Stimulated activated naive CD8-positive, alpha-beta T cell treated with anti-CD3 and anti-CD28 coated beads, Interleukin-15, amount 100 ng/mL, for 72 hours (primary cell): ENCODE data around the gene FAM53A.
A peak's percentile ranks its signal among the peaks of the same experiment; 100 is the strongest.

Experiments used
- ATAC-seq: fragments of 150-1000 bp; cut with Tn5 transposase; 2 replicates; pipeline ENCODE4 v1.10.0; 2021; ENCODE audit warnings: mild to moderate bottlenecking, moderate library complexity
- DNase-seq, 2 donors: peaks; one replicate each; pipeline ENCODE4 v3.0.0; 2021 to 2022
- H3K27ac Mint-ChIP-seq, 2 donors: one replicate each; pipeline ENCODE4 v1.8.0; 2022; ENCODE audit warnings: mild to moderate bottlenecking in 2 of 2, mixed read lengths in 2 of 2, moderate library complexity in 2 of 2
- H3K27me3 Mint-ChIP-seq: one replicate; pipeline ENCODE4 v1.8.0; 2022; ENCODE audit warnings: mixed read lengths
- H3K4me1 Mint-ChIP-seq: one replicate; pipeline ENCODE4 v1.8.0; 2022; ENCODE audit warnings: mild to moderate bottlenecking, mixed read lengths
- H3K4me3 Mint-ChIP-seq, 2 donors: one replicate each; pipeline ENCODE4 v1.8.0; 2022; ENCODE audit warnings: mild to moderate bottlenecking in 2 of 2, mixed read lengths in 2 of 2, moderate library complexity in 1 of 2
- H3K9me3 Mint-ChIP-seq, 2 donors: one replicate each; pipeline ENCODE4 v1.8.0; 2022; ENCODE audit warnings: mixed read lengths in 2 of 2

Gene FAM53A, protein sequence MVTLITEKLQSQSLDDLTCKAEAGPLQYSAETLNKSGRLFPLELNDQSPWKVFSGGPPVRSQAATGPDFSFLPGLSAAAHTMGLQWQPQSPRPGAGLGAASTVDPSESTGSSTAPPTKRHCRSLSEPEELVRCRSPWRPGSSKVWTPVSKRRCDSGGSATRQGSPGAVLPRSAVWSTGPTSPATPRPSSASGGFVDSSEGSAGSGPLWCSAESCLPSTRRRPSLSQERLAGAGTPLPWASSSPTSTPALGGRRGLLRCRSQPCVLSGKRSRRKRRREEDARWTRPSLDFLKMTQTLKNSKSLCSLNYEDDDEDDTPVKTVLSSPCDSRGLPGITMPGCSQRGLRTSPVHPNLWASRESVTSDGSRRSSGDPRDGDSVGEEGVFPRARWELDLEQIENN

DNA sequence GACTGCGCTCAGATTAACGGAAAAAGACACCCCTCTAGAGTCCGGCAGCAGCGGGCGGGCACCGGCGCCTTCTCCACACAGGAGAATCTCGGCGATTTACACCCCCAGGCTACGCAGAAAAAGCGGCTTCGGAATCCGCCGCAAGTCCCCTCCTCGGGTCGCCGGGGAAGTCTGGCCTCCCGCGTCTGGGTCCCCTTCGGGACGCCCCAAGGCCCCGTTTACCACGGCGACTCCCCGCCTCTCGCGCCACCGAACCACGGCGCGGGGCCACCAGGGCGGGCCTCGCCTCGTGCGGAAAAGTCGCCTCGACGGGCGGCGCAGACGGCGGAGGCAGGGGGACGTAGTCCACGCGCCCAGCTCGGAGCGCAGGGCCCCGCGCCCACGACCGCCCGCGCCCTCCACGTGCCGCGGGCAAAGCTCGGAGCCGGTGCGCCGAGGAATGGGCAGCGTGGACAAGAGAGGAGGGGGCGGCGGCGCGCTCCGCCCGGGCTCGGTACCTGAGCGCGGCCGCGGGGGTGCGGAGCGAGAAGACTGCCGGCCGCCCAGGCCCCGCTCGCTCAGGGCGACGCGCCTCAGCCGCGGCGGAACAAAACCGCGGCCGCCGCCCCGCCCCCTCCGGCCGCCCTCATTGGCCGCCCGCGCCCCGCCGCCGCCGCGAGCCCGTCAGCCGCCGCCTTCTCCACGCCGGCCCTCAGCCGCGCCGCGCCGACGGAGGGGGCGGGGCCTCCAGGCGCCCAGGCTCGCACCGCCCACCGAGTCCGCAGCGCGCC is at the start of gene FAM53A:
Gene FAM53A, minus strand, starts transcription at position 578 of the 770 bp plus-strand sequence. CDS start 15,572 bp downstream, outside the sequence.
- peak; percentile 94 to 96 for DNase-seq
- Mint-ChIP-seq H3K27me3 (no peaks in the 10 kb centered on the region), H3K27ac (peak within 1 kb of the TSS; percentile 22 to 89), H3K4me1 (peaks cover 12% of the 10 kb centered on the region), H3K4me3 (peak within 1 kb of the TSS; percentile 81 to 86), H3K9me3 (no peaks in the 10 kb centered on the region)
- ATAC-seq = peak; percentile 91

DNA sequence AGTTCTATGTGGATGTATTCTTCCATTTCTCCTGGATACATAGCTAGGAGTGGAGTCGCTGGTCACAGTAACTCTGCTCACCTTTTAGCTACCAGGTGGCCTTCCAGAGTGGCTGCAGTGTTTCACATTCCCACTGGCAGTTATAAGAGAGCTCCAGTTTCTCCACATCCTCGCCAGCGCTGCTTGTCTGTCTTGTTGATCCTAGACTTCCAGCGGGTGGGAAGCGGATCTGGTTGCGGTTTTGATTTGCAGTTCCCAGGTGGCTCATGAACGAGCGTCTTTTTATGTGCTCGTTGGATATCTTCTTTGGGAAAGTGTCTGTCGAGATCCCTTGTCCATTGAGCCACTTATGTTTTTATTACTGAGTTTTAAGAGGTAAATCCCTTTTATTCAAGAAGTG is 48.8 kb upstream of the FAM53A start:
- ATAC-seq (no peak), DNase-seq (no peak)
- Mint-ChIP-seq H3K4me1 (peaks cover 33% of the 10 kb centered on the region), H3K9me3 (no peaks in the 10 kb centered on the region), H3K4me3 (no peak overlapping the region), H3K27me3 (no peaks in the 10 kb centered on the region), H3K27ac (peak overlapping the region in 1 of 2 donors; percentile 67)

DNA sequence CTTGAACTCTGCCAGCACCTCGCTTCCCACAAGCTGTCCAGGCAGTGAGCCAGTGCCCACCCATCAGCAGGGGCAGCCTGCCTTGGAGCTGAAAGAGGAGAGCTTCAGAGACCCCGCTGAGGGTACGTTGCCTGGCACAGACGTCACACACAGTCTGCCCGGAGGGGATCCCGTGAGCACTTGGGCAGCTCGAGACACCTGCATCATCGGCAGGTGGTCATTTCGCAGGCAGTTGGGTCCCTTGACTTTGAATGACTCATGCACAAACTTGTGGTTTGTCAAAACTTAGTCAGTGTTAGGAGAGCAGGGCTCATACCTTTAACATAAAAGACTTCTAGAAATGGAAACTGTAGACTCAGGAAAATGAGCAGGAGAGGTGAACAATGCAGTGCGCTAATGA is 47.1 kb upstream of the FAM53A start:
- DNase-seq (no peak), ATAC-seq (peak; percentile 49)
- peak overlapping the region in 1 of 2 donors; percentile 27 for H3K27ac Mint-ChIP-seq
- no peaks in the 10 kb centered on the region for H3K9me3 Mint-ChIP-seq
- no peak overlapping the region for H3K4me3 Mint-ChIP-seq
- peaks cover 49% of the 10 kb centered on the region for H3K4me1 Mint-ChIP-seq
- H3K27me3 Mint-ChIP-seq = no peaks in the 10 kb centered on the region

DNA sequence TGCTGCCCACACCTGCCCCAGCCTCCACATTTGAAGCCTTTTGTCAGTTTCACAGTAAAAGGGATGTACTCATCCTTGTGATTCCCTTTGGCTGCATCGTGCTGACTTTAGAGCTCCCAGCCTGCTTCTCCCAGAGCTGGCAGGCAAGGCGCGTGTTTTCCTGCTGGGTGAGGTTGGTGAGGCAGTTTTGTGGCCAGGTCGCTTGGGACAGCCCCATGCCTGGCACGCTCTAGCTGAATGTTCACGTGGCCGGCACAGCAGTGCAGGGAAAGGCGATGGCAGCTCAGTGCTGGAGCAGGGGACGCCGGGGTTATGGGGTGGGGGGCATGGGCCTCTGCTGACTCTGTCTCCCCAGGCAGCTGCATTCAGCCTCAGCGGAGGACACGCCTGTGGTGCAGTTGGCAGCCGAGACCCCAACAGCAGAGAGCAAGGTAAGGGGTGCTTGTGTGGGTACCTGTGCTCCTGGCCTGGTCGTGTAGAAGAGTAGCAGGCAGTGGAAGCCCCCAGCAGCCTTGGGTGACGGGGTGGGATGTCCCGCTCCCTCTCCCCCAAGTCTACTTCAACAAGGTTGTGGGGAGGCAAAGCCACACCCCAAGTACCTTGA is 46.5 kb upstream of the FAM53A start:
- Mint-ChIP-seq H3K27me3 (no peaks in the 10 kb centered on the region), H3K4me3 (no peak overlapping the region), H3K4me1 (peaks cover 53% of the 10 kb centered on the region), H3K9me3 (no peaks in the 10 kb centered on the region), H3K27ac (no peak overlapping the region)
- DNase-seq (no peak), ATAC-seq (no peak)

DNA sequence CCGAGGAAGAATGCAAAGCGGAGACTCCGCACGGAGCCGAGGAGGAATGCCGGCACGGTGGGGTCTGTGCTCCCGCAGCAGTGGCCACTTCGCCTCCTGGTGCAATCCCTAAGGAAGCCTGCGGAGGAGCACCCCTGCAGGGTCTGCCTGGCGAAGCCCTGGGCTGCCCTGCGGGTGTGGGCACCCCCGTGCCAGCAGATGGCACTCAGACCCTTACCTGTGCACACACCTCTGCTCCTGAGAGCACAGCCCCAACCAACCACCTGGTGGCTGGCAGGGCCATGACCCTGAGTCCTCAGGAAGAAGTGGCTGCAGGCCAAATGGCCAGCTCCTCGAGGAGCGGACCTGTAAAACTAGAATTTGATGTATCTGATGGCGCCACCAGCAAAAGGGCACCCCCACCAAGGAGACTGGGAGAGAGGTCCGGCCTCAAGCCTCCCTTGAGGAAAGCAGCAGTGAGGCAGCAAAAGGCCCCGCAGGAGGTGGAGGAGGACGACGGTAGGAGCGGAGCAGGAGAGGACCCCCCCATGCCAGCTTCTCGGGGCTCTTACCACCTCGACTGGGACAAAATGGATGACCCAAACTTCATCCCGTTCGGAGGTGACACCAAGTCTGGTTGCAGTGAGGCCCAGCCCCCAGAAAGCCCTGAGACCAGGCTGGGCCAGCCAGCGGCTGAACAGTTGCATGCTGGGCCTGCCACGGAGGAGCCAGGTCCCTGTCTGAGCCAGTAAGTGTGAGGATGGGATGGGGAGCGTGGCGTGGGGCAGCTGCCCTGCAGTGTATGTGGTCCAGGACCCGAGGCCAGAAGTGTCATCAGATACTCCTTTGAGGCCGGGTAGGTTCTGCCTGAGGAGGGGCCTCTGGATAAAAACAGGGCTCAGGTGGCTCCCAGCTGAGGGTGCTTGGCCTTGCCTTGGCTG is 44.2 kb upstream of the FAM53A start:
- Mint-ChIP-seq H3K4me1 (peaks cover 75% of the 10 kb centered on the region), H3K27ac (peak overlapping the region in 1 of 2 donors; percentile 89), H3K27me3 (no peaks in the 10 kb centered on the region), H3K4me3 (peak overlapping the region in 1 of 2 donors; percentile 41), H3K9me3 (no peaks in the 10 kb centered on the region)
- no peak for DNase-seq
- ATAC-seq = no peak

DNA sequence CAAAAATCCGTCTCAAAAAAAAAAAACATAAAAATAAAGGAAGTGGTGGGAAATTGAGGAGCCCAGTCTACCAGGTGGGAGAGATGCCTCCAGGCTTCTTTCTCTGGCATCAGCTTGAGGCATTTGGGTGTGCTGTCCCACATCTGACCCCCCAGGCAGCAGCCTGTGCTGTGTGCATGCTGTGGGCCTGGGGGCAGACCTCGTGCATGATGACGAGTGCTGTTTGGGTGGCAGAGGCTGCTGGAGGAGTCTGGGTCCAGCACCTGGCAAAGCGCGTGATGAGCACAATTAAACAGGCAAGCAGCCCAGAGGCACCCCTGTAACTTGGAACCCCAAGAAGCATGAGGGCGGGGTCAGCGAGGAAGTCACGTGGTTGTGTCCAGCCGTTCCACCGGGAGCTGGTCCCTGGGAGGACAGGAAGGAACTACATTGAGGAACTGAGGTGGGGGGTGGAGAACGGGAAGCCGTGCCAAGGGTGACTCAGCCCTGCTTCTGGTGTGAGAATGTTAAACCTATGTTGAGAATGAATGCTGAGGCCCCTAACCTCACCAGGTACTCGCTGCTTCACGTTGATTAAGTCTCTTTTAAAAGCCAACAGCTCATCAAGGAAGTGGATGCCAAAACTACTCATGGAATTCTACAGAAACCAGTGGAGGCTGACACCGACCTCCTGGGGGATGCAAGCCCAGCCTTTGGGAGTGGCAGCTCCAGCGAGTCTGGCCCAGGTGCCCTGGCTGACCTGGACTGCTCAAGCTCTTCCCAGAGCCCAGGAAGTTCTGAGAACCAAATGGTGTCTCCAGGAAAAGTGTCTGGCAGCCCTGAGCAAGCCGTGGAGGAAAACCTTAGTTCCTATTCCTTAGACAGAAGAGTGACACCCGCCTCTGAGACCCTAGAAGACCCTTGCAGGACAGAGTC is 43.3 kb upstream of the FAM53A start:
- Mint-ChIP-seq H3K4me1 (peaks cover 84% of the 10 kb centered on the region), H3K27me3 (no peaks in the 10 kb centered on the region), H3K9me3 (no peaks in the 10 kb centered on the region), H3K4me3 (peak overlapping the region in 1 of 2 donors; percentile 35), H3K27ac (peak overlapping the region in 1 of 2 donors; percentile 63)
- DNase-seq (no peak), ATAC-seq (no peak)

DNA sequence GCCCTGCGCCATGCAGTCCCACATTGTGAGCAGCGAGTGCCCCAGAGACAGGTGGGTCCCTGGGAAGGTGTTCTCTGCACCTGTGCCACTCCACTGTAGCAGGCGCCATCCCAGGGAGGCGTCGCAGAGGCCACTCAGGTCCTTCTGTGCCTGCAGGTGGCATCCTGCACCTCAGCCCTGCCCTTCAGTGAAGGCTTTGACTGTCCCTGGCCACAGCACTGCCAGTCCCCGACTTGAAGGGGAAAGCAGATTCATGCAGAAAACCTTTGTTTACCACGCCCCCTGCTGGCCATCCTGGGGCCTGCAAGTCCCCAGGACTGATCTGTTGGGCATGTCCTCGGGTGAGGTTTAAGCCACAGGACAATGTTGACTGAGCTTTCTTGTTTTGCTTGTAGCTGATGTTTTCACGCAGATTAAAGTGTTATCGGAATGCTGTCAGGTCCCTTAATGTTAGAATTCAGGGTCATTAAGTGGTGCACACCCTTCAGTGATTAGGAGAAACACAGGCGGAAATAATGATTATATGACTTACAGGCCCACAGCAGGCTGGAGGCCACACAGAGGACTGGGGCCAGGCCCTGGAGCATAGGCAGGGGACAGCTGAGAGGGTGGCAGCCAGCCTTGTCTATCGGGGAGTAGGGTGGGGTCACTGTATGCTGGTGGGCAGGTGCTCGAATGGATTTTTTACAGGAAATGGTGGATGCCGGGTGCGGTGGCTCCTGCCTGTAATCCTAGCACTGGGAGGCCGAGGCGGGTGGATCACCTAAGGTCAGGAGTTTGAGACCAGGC is 42.2 kb upstream of the FAM53A start:
- peak; percentile 43 for ATAC-seq
- H3K4me1 Mint-ChIP-seq = peaks cover 90% of the 10 kb centered on the region
- no peaks in the 10 kb centered on the region for H3K27me3 Mint-ChIP-seq
- peak; percentile 83 to 84 for DNase-seq
- peak overlapping the region; percentile 82 to 96 for H3K27ac Mint-ChIP-seq
- H3K4me3 Mint-ChIP-seq = peak overlapping the region; percentile 29 to 44
- H3K9me3 Mint-ChIP-seq = no peaks in the 10 kb centered on the region

DNA sequence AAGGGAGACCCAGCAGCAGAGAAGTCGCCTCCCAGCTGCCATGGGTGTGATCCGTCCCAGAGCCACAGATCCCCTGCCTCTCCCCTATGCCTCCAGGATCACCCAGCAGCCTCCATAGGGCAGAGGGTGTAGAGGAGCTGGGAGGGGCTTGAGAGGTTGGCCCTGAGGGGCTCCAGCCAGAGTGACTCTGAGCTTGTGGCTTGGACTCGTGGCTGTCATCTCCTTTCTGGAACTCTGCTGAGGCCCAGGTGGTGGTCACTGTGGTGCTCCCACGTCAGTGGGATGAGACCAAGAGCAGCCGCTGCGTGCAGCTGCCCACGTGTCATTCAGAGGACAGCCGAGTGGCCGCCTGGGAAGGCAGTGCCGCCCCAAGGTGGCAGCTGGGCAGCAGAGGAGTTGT is 41.4 kb upstream of the FAM53A start:
- ATAC-seq = no peak
- DNase-seq = no peak
- H3K4me3 Mint-ChIP-seq = peak overlapping the region in 1 of 2 donors; percentile 9
- peaks cover 81% of the 10 kb centered on the region for H3K4me1 Mint-ChIP-seq
- H3K27ac Mint-ChIP-seq = peak overlapping the region; percentile 13 to 54
- H3K27me3 Mint-ChIP-seq = no peaks in the 10 kb centered on the region
- no peaks in the 10 kb centered on the region for H3K9me3 Mint-ChIP-seq

DNA sequence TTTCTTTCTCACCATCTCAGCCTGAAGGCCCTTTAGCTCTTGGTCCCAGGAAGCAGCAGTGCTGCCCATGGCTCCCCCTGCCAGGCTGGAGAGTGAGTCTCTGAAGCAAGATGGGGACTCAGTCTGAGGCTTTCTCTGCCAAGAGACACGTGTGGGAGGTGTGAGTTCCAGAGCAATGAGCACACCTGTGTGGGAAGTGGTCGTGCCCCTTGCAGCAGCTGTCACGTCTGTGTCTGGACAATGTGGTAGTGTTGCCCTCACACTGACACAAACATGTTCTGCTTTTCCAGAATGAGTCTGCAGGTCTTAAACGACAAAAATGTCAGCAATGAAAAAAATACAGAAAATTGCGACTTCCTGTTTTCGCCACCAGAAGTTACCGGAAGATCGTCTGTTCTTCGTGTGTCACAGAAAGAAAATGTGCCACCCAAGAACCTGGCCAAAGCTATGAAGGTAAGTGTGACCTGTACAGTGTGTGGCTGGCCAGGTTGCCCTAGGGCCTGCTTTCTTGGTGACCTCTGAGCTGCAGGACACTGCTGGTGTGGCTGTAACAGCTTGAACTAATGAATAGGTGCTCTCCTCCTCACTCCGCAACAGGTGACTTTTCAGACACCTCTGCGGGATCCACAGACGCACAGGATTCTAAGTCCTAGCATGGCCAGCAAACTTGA is 39.2 kb upstream of the FAM53A start:
- Mint-ChIP-seq H3K4me3 (peak overlapping the region; percentile 98 to 99), H3K27me3 (no peaks in the 10 kb centered on the region), H3K9me3 (no peaks in the 10 kb centered on the region), H3K27ac (peak overlapping the region; percentile 97 to 99), H3K4me1 (peaks cover 82% of the 10 kb centered on the region)
- peak; percentile 35 for ATAC-seq
- DNase-seq = peak; percentile 54 to 69

DNA sequence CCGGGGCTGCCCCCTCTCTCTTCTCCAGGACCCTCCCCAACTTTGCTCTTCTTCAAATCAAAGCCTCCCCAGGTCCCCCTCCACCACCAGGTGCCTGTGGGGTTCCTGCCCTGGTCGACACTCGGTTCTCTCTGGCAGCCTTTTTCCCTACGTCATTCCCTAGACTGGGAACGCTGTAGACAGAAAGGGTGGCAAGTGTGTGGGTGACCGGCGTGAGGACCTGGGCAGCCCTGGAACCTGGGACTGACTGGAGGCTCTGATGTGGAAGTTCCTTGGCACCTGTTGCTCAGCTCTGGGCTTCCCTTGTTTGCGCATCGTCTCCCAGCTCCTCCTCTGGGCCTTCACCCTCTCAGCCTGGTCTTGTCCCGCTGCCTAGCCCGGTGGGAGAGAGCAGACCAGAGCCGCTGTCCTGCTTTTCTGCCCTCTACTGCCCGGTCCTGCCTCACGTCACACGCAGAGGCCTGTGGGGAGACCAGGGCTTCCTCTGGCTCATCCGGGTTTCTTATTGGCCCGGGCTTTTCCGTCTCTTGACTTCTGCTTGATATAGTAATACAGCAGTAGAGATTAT is 38.5 kb upstream of the FAM53A start:
- H3K27me3 Mint-ChIP-seq = no peaks in the 10 kb centered on the region

DNA sequence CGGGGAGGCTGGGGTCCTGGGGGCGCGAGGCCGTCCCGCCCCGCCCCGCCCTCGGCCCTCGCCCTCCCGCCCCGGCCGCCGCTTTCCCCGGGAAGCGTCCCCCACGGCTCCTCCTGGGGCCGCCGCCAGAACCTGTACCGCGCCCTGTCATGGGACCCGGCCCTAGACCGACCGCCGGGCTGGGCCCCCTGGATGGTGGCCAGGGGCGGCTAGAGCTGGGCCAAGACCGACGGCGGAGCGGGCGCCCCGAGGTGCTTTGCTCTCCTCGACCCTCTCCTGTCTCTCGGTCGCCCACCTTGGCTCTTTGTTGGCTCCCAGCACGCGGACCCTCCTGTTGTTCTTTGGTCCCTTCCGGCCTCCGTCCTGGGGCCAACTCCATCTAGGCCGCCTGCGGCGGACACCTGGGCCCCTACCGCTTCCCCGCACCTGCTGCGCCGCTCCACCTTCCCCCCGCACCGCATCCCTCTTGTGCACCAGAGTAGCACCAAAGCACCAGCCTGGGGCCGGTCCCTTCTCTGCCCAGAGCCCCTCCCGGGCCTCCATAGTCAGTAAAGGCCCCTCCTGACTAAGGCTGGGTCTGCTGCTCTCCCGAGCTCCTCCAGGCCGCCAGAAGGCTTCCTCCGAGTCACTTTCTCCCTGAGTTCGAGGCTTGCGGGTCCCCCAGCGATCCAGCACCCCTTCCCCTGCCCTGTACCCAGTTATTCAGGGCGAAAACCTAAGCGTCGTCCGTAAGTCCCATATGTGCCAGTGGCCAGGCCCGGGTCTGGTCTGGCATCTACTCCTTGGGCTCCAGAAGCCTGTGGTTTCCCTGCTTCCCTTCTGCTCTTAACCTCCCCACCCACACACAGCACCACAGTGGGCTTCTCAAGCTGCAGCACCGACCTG is 37.8 kb upstream of the FAM53A start:
- peak; percentile 3 for ATAC-seq
- no peak for DNase-seq
- peaks cover 79% of the 10 kb centered on the region for H3K4me1 Mint-ChIP-seq
- peak overlapping the region; percentile 97 to 99 for H3K27ac Mint-ChIP-seq
- no peaks in the 10 kb centered on the region for H3K27me3 Mint-ChIP-seq
- peak overlapping the region; percentile 98 to 99 for H3K4me3 Mint-ChIP-seq
- no peaks in the 10 kb centered on the region for H3K9me3 Mint-ChIP-seq

More for the DNA sequence above, 38.5 kb upstream of the FAM53A start:
- peak overlapping the region; percentile 97 to 99 for H3K27ac Mint-ChIP-seq
- H3K9me3 Mint-ChIP-seq = no peaks in the 10 kb centered on the region
- H3K4me1 Mint-ChIP-seq = peaks cover 82% of the 10 kb centered on the region
- peak overlapping the region; percentile 98 to 99 for H3K4me3 Mint-ChIP-seq
- ATAC-seq = peak; percentile 0
- no peak for DNase-seq
